Thyroid gland (tissue), 4 donors: Measurements from ENCODE around the gene ITGB4. TPM values are rescaled to one million over a fixed set of nuclear protein-coding genes. Genes with fewer than 3 reads are reported as not detected.

ENCODE experiments used
- DNase-seq, 2 donors: peaks; one replicate each; pipeline ENCODE4 v3.0.0-alpha.2; 2019
- H3K27ac ChIP-seq, 3 donors: fragments of 200-600 bp; sonication (generic); 1 replicate in 2 of 3; 2 replicates in 1 of 3; pipeline ENCODE4 v1.5.1; 2016 to 2019; ENCODE audit warnings: mild to moderate bottlenecking in 1 of 3, moderate library complexity in 1 of 3
- H3K27me3 ChIP-seq: fragments of 200-600 bp; sonication (generic); one replicate; pipeline ENCODE4 v1.5.1; 2019
- H3K36me3 ChIP-seq, 2 donors: fragments of 200-600 bp; sonication (generic); one replicate each; pipeline ENCODE4 v1.5.1; 2016 to 2019
- H3K4me1 ChIP-seq, 2 donors: fragments of 200-600 bp; sonication (generic); one replicate each; pipeline ENCODE4 v1.5.1; 2017 to 2019
- H3K4me3 ChIP-seq, 3 donors: fragments of 200-600 bp; sonication (generic); replicated peaks in 1 of 3; 1 replicate in 2 of 3; 2 replicates in 1 of 3; pipeline ENCODE4 v1.5.1; 2016; ENCODE audit warnings: mild to moderate bottlenecking in 1 of 3
- H3K9me3 ChIP-seq: fragments of 200-600 bp; sonication (generic); one replicate; pipeline ENCODE4 v1.5.1; 2017
- CTCF ChIP-seq, 6 experiments: fragments of 200-600 bp in 3 of 6; fragments of 450-650 bp in 3 of 6; sonication (generic) in 3 of 6; IDR thresholded peaks; one replicate each; pipeline ENCODE4 v1.5.1; 2016 to 2019; ENCODE audit warnings: antibody characterized with exemption in 6 of 6, mild to moderate bottlenecking in 2 of 6, inconsistent platforms in 1 of 6, moderate library complexity in 1 of 6
- POLR2A ChIP-seq, 2 donors: fragments of 450-650 bp; IDR thresholded peaks; one replicate each; pipeline ENCODE4 v1.6.1; 2017; ENCODE audit warnings: antibody characterized with exemption in 2 of 2, mild to moderate bottlenecking in 2 of 2, moderate library complexity in 1 of 2
- WGBS, 2 donors: methylation state at CpG; one replicate each; pipeline ENCODE4 v1.1.5; 2017; 5-methylcytosine and 5-hydroxymethylcytosine counted together
- intact Hi-C: fragments of 100-400 bp; cut with DNase I; formaldehyde crosslinking; loops from one replicate; pipeline ENCODE4 v1.15.1; 2023
- total RNA-seq, 4 donors: library from RNA; depleted of rRNA; stranded (reverse); fragments of >200 nt; gene quantifications; one replicate each; pipeline ENCODE4 v1.2.3, GENCODE V29; 2016

The ITGB4 gene
- total RNA-seq, 4 donors from 2014 or later = 19.7 to 27.3 (median 23.1) TPM

GRCh38 chr17:75773808-75774470 is 52.7 kb downstream of the ITGB4 start:
- WGBS, 2 donors = 79 to 85% methylated on average over 10 to 11 of the region's 15 CpGs
- H3K36me3 ChIP-seq = peaks cover 11% of the 10 kb centered on the region in 2 donors
- no peak for DNase-seq
- H3K4me1 ChIP-seq = peaks cover 22 to 24% of the 10 kb centered on the region in 2 donors
- no peaks in the 10 kb centered on the region for H3K27me3 ChIP-seq
- H3K4me3 ChIP-seq = no peak overlapping the region
- TF ChIP-seq POLR2A (IDR thresholded peaks at IDR 0.05) = no peak
- TF ChIP-seq CTCF (IDR thresholded peaks at IDR 0.05) = no peak
- intact Hi-C loops = no loop called here
- no peaks in the 10 kb centered on the region for H3K9me3 ChIP-seq
- no peak overlapping the region for H3K27ac ChIP-seq

GRCh38 chr17:75774471-75774990 is 53.3 kb downstream of the ITGB4 start:
- Histone ChIP-seq H3K9me3 (no peaks in the 10 kb centered on the region), H3K27me3 (no peaks in the 10 kb centered on the region), H3K4me3 (no peak overlapping the region), H3K36me3 (peaks cover 12 to 16% of the 10 kb centered on the region in 2 donors), H3K4me1 (peaks cover 22 to 24% of the 10 kb centered on the region in 2 donors), H3K27ac (no peak overlapping the region)
- intact Hi-C loops = no loop called here
- no peak for DNase-seq
- WGBS, 2 donors = 95 to 98% methylated on average over 4 of the region's 4 CpGs
- TF ChIP-seq CTCF (IDR thresholded peaks at IDR 0.05) (no peak), POLR2A (IDR thresholded peaks at IDR 0.05) (no peak)

DNA sequence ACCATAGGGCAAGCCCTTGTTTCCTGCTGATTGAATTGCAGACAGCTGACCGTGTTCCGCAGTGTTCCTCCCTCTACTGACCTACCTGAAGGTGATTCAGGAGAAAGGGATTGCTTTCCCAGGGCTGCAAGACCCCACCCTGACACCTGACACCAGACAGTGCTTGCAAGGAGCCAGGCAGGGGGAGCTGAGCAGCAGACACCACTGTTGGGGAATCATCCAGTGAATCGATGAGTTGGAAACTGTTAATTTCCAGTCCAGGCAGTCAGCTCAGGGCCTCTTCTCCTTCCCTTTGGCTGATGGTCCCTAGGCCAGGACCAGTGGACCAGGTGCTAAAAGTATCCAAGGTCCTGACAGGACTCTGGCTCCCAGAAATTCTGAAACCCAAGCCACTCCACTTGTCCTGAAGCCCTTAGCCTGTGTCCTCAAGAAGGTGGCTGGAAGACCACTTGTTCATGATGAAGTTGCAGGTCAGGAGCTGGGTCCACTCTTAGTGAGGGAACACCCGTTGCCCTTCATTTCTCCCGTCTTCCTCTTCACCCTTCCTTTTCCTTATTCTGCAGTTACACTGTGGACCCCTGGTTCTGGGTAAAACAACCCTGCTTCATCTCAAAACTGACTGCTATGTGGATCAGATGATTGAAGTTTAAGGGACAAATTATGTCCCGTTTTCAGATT is 53.9 kb downstream of the ITGB4 start:
- TF ChIP-seq POLR2A (IDR thresholded peaks at IDR 0.05) = no peak
- TF ChIP-seq CTCF (IDR thresholded peaks at IDR 0.05) = no peak
- peaks cover 12 to 16% of the 10 kb centered on the region in 2 donors for H3K36me3 ChIP-seq
- intact Hi-C loops = no loop called here
- DNase-seq = no peak
- peaks cover 24 to 25% of the 10 kb centered on the region in 2 donors for H3K4me1 ChIP-seq
- 62 to 76% methylated on average over 5 to 6 of the region's 6 CpGs for WGBS, 2 donors
- no peak overlapping the region for H3K4me3 ChIP-seq
- H3K9me3 ChIP-seq = no peaks in the 10 kb centered on the region
- no peaks in the 10 kb centered on the region for H3K27me3 ChIP-seq
- H3K27ac ChIP-seq = peak overlapping the region in 1 of 3 donors; percentile 3

DNA sequence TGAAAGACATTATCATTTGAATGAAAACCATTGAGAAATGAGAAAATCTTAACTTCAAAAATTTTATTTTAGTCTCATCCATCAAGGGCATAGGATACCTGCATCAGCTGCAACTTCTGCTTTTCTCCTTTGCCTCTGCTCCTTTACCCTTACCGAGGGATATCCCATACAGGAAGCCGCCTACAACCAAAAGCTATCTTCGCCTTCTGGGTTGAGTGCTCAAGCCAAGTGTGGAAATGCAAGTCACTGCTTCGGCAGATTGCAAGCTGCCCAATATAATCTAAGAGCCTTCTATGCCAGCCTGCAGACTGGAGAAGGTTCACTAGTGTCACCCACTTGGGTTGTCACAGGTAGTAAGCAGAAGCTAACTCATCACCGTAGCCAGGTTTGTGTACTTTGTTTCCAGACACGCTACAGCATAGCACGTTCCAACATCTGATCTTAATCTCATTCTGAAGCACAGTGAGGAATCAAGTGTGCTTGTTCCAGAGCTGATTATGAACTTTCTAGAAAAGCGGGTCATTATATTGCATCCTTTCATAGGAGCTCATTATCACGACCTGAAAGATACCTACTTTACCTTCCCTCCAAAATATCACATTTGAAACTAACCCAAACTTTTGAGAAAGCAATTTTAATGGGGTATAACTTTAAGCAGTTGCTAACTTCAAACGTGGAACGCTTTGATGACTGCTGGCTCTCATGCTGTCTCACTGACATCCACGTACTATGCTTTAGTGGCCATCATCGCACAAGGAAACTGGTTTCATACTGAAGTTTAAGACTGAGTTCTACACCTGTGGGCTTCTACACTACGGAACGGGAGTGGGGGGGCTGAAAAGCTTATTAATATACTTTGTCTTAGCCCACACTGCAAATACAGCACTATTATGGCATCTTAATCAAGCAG is 55.4 kb downstream of the ITGB4 start:
- Histone ChIP-seq H3K36me3 (peaks cover 12 to 16% of the 10 kb centered on the region in 2 donors), H3K4me3 (peak overlapping the region in 1 of 3 donors; percentile 96), H3K27ac (peak overlapping the region; percentile 3 to 39 (median 34)), H3K4me1 (peaks cover 24 to 28% of the 10 kb centered on the region in 2 donors), H3K27me3 (no peaks in the 10 kb centered on the region), H3K9me3 (no peaks in the 10 kb centered on the region)
- DNase-seq = peak; percentile 36 to 58
- WGBS, 2 donors = 21 to 29% methylated on average over 15 of the region's 15 CpGs
- no peak for TF ChIP-seq CTCF (IDR thresholded peaks at IDR 0.05)
- TF ChIP-seq POLR2A (IDR thresholded peaks at IDR 0.05) = no peak
- intact Hi-C loops = no loop called here
